Psoas muscle (tissue), 8 donors: Measurements from ENCODE around the gene FOS. TPM values are rescaled to one million over a fixed set of nuclear protein-coding genes. Genes with fewer than 3 reads are reported as not detected.
"Not testable (repeated sequence)": the region's sequence is repeated elsewhere in the genome, so short reads cannot be mapped to it uniquely, and the experiment has no call there.

ENCODE experiments used
- ATAC-seq, 4 donors: fragments of 200-7000 bp; cut with Tn5 transposase; one replicate each; pipeline ENCODE4 v1.9.1; 2020; ENCODE audit warnings: moderate library complexity in 3 of 4, mild to moderate bottlenecking in 2 of 4
- DNase-seq, 2 donors: peaks; one replicate each; pipeline ENCODE4 v3.0.0-alpha.2; 2020
- H3K27ac ChIP-seq: fragments of 200-600 bp; one replicate; pipeline ENCODE4 v1.8.0; 2022
- H3K27me3 ChIP-seq, 3 donors: fragments of 200-600 bp in 1 of 3; one replicate each; pipeline versions ENCODE4 v1.6.1 to v1.8.0; 2013 to 2022; ENCODE audit warnings: low read length in 2 of 3, mild to moderate bottlenecking in 2 of 3, moderate library complexity in 1 of 3; ENCODE audit not compliant: insufficient read depth in 3 of 3
- H3K36me3 ChIP-seq, 2 donors: fragments of 200-600 bp in 1 of 2; one replicate each; pipeline versions ENCODE4 v1.6.1 to v1.8.0; 2013 to 2022; ENCODE audit warnings: low read depth in 1 of 2, mild to moderate bottlenecking in 1 of 2, moderate library complexity in 1 of 2; ENCODE audit not compliant: insufficient read depth in 1 of 2
- H3K4me1 ChIP-seq: fragments of 200-600 bp; one replicate; pipeline ENCODE4 v1.8.0; 2022
- H3K4me3 ChIP-seq: fragments of 200-600 bp; one replicate; pipeline ENCODE4 v1.8.0; 2022; ENCODE audit warnings: mild to moderate bottlenecking
- H3K9me3 ChIP-seq: fragments of 200-600 bp; one replicate; pipeline ENCODE4 v1.8.0; 2022
- WGBS, 3 donors: extraction: QIAGEN DNeasy Blood & Tissue Kit; methylation state at CpG; one replicate each; pipeline versions ENCODE4 v1.1.6 to v1.1.7; 2013; 5-methylcytosine and 5-hydroxymethylcytosine counted together
- intact Hi-C, 2 donors: fragments of 100-400 bp; cut with DNase I; formaldehyde crosslinking; loops; one replicate each; pipeline versions ENCODE4 v1.11.0 to v1.14.2; 2022
- polyA plus RNA-seq, 3 donors: library from polyadenylated mRNA; stranded (reverse); fragments of 200-250 nt; gene quantifications; one replicate each; pipeline ENCODE4 v1.2.3, GENCODE V29; 2013
- total RNA-seq, 4 donors: library from RNA; stranded (reverse); fragmentation: NEBNext Ultra II Directional in 2 of 4; extraction: Animal tissue kit (Norgen Biotek cat#: 25700) in 2 of 4; gene quantifications; one replicate each; pipeline versions ENCODE4 v1.2.1 to v1.2.4, GENCODE V29; 2021 to 2023
- TF ChIP-seq, protein P1 (sequence below): fragments of 200-600 bp; IDR thresholded peaks from one replicate; pipeline ENCODE4 v1.8.0; 2022; ENCODE audit warnings: antibody characterized with exemption
- donor health status: healthy with polysubstance abuse.
- donor health status: DM: no; HTN: no; CAD: no; lungs with moderate emphysema.
- donor health status: Bipolar disorder and iron deficiency.
- donor health status: healthy.
- donor health status: DM: yes; HTN: yes; CAD: no.
- donor health status: DM: no; HTN: no; CAD: no.
- donor health status: DM: no; HTN: no; CAD: no.
- donor health status: DM: yes; HTN: yes; CAD: no.

FOS gene
- total and polyA plus RNA-seq, 7 donors, result 15.5 to 279 (median 51.0) TPM

DNA sequence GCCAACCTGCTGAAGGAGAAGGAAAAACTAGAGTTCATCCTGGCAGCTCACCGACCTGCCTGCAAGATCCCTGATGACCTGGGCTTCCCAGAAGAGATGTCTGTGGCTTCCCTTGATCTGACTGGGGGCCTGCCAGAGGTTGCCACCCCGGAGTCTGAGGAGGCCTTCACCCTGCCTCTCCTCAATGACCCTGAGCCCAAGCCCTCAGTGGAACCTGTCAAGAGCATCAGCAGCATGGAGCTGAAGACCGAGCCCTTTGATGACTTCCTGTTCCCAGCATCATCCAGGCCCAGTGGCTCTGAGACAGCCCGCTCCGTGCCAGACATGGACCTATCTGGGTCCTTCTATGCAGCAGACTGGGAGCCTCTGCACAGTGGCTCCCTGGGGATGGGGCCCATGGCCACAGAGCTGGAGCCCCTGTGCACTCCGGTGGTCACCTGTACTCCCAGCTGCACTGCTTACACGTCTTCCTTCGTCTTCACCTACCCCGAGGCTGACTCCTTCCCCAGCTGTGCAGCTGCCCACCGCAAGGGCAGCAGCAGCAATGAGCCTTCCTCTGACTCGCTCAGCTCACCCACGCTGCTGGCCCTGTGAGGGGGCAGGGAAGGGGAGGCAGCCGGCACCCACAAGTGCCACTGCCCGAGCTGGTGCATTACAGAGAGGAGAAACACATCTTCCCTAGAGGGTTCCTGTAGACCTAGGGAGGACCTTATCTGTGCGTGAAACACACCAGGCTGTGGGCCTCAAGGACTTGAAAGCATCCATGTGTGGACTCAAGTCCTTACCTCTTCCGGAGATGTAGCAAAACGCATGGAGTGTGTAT is 2.4 kb downstream of the FOS start:
- intact Hi-C loops, result no loop called here
- peak overlapping the region; percentile 98 for H3K27ac ChIP-seq
- H3K4me1 ChIP-seq, result peaks cover 35% of the 10 kb centered on the region
- TF ChIP-seq, protein P1, sequence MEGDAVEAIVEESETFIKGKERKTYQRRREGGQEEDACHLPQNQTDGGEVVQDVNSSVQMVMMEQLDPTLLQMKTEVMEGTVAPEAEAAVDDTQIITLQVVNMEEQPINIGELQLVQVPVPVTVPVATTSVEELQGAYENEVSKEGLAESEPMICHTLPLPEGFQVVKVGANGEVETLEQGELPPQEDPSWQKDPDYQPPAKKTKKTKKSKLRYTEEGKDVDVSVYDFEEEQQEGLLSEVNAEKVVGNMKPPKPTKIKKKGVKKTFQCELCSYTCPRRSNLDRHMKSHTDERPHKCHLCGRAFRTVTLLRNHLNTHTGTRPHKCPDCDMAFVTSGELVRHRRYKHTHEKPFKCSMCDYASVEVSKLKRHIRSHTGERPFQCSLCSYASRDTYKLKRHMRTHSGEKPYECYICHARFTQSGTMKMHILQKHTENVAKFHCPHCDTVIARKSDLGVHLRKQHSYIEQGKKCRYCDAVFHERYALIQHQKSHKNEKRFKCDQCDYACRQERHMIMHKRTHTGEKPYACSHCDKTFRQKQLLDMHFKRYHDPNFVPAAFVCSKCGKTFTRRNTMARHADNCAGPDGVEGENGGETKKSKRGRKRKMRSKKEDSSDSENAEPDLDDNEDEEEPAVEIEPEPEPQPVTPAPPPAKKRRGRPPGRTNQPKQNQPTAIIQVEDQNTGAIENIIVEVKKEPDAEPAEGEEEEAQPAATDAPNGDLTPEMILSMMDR, result no peak
- 81 to 84% (median 83%) methylated on average over 17 of the region's 17 CpGs for WGBS, 3 donors
- no peak for ATAC-seq
- no peak for DNase-seq
- H3K27me3 ChIP-seq, result no peaks in the 10 kb centered on the region
- H3K4me3 ChIP-seq, result peak overlapping the region; percentile 83
- peaks cover 3 to 25% of the 10 kb centered on the region in 2 donors for H3K36me3 ChIP-seq
- no peaks in the 10 kb centered on the region for H3K9me3 ChIP-seq

- ATAC-seq, result no peak
- H3K27me3 ChIP-seq, result no peaks in the 10 kb centered on the region
- peaks cover 3 to 25% of the 10 kb centered on the region in 2 donors for H3K36me3 ChIP-seq
- TF ChIP-seq, protein P1, result no peak
- intact Hi-C loops, result no loop called here
- H3K4me3 ChIP-seq, result peak overlapping the region; percentile 83
- no peaks in the 10 kb centered on the region for H3K9me3 ChIP-seq
- DNase-seq, result no peak
- 93 to 95% (median 93%) methylated on average over 1 of the region's 1 CpG for WGBS, 3 donors
- H3K4me1 ChIP-seq, result peaks cover 35% of the 10 kb centered on the region
- H3K27ac ChIP-seq, result peak overlapping the region; percentile 98
Observed at GRCh38 chr14:75281654-75282019, 3.0 kb downstream of the FOS start.

- H3K27me3 ChIP-seq, result no peaks in the 10 kb centered on the region
- intact Hi-C loops, result no loop called here
- H3K36me3 ChIP-seq, result peaks cover 3 to 25% of the 10 kb centered on the region in 2 donors
- TF ChIP-seq, protein P1, result no peak
- DNase-seq (no peak), ATAC-seq (no peak)
- WGBS, 3 donors, result 91 to 94% (median 92%) methylated on average over 4 of the region's 4 CpGs
- peaks cover 40% of the 10 kb centered on the region for H3K4me1 ChIP-seq
- no peak overlapping the region for H3K4me3 ChIP-seq
- H3K27ac ChIP-seq, result peak overlapping the region; percentile 98
- no peaks in the 10 kb centered on the region for H3K9me3 ChIP-seq
Observed at GRCh38 chr14:75282170-75282554, 3.5 kb downstream of the FOS start.

DNA sequence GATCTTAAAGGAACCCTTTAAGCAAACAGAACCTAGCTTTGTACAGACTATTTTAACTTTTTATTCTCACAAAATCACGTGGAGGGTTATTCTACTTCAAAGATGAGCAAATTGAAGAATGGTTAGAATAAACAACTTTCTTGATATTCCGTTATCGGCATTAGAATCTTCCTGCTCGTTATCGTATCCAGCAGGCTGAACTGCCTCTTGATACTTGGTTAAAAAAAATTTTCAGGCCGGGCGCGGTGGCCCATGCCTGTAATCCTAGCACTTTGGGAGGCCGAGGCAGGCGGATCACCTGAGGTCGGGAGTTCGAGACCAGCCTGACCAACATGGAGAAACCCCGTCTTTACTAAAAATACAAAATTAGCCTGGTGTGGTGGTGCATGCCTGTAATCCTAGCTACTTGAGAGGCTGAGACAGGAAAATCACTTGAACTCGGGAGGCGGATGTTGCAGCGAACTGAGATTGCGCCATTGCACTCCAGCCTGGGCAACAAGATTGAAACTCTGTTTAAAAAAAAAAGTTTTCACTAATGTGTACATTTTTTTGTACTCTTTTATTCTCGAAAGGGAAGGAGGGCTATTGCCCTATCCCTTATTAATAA is 4.0 kb downstream of the FOS start:
- H3K9me3 ChIP-seq, H3K4me3 ChIP-seq, H3K27me3 ChIP-seq, intact Hi-C loops, ATAC-seq: not testable (repeated sequence)
- peak in 1 of 2 donors; percentile 64 for DNase-seq
- Histone ChIP-seq H3K36me3 (peaks cover 3 to 25% of the 10 kb centered on the region in 2 donors), H3K27ac (peak overlapping the region; percentile 98), H3K4me1 (peaks cover 45% of the 10 kb centered on the region)
- WGBS, 3 donors, result 90 to 93% (median 90%) methylated on average over 18 of the region's 18 CpGs

- 78 to 82% (median 81%) methylated on average over 13 of the region's 13 CpGs for WGBS, 3 donors
- intact Hi-C loops, result no loop called here
- Histone ChIP-seq H3K9me3 (no peaks in the 10 kb centered on the region), H3K4me3 (no peak overlapping the region), H3K27me3 (no peaks in the 10 kb centered on the region), H3K4me1 (peaks cover 51% of the 10 kb centered on the region), H3K36me3 (peaks cover 3 to 25% of the 10 kb centered on the region in 2 donors), H3K27ac (peak overlapping the region; percentile 56)
- ATAC-seq, result no peak
- TF ChIP-seq, protein P1, result peak; percentile 6
- no peak for DNase-seq
Observed at GRCh38 chr14:75283162-75283832, 4.7 kb downstream of the FOS start.
